ENCODE results near the gene WDR33. TPM values are rescaled to one million over a fixed set of nuclear protein-coding genes. Genes with fewer than 3 reads are reported as not detected.

The WDR33 gene
- total and polyA plus RNA-seq, 2 donors (not counting 3 experiments of a cell fraction or from before 2014, with no cell fraction given), result 16.4 to 52.5 TPM

GRCh38 chr2:127673291-127674069 lies 137.5 kb downstream of the WDR33 start:
- Histone ChIP-seq H3K4me3 (replicated peaks in 1 of 3; ENCODE audit: insufficient read depth in 1 of 3, low read depth in 1 of 3, low read length in 3 of 3) (no peak overlapping the region), H3K27ac (ENCODE audit: insufficient read depth, low read depth, low read length) (no peak overlapping the region), H3K9me3 (replicated peaks; ENCODE audit: control insufficient read depth, insufficient read depth, low read length) (no peaks in the 10 kb centered on the region), H3K9me1 (replicated peaks; ENCODE audit: control insufficient read depth, extremely low read depth, insufficient read depth, low read length) (no peaks in the 10 kb centered on the region), H3K36me3 (ENCODE audit: control insufficient read depth in 2 of 2, extremely low read depth in 1 of 2, insufficient read depth in 2 of 2, low read length in 2 of 2) (no peaks in the 10 kb centered on the region), H4K20me1 (replicated peaks; ENCODE audit: control insufficient read depth, extremely low read depth, insufficient read depth, low read length) (no peaks in the 10 kb centered on the region), H3K79me2 (ENCODE audit: control insufficient read depth, insufficient read depth, low read length) (no peaks in the 10 kb centered on the region), H3K4me1 (ENCODE audit: control insufficient read depth, extremely low read depth, insufficient read depth, low read length) (peaks cover 18% of the 10 kb centered on the region), H3K4me2 (ENCODE audit: insufficient read depth, low read length) (peak overlapping the region; percentile 56), H2AFZ (ENCODE audit: low read depth, low read length) (no peak overlapping the region), H3K27me3 (ENCODE audit: control insufficient read depth in 2 of 2, insufficient read depth in 2 of 2, low read length in 2 of 2) (no peaks in the 10 kb centered on the region), H3K9ac (replicated peaks; ENCODE audit: extremely low read depth, insufficient read depth, low read length) (no peak overlapping the region)
- dilution Hi-C loops (cut with MboI; ENCODE audit: extremely low pct_ligation_motif_present, low sequenced_read_pairs) (no loop called here), intact Hi-C loops (cut with micrococcal nuclease) (loop anchor here (2.0 kb wide), 2 partner anchors 15 to 25 kb away; no protein-coding TSS in a partner anchor)
- CTCF ChIA-PET, result interaction anchor here (1.2 to 5.7 kb wide), 6 partner anchors 9 to 80 kb away, joined by 3 to 151 read pairs (median 38); no protein-coding TSS in a partner anchor
- FAIRE-seq (no peak), DNase-seq (ENCODE audit: low read depth, low spot score) (no peak)
- POLR2A ChIA-PET, result no interaction called here
- no TSS peak for BruUV-seq (replicated peaks)
- TF ChIP-seq CTCF (IDR thresholded peaks at IDR 0.05; ENCODE audit: extremely low read depth in 1 of 2, insufficient read depth in 1 of 2, low read depth in 1 of 2, low read length in 2 of 2) (no peak), FOS (IDR thresholded peaks at IDR 0.05; ENCODE audit: borderline replicate concordance, insufficient read depth, low read length) (no peak), EZH2 (IDR thresholded peaks at IDR 0.05; ENCODE audit: borderline replicate concordance, low read depth, low read length, severe bottlenecking) (no peak), MYC (IDR thresholded peaks at IDR 0.05; ENCODE audit: low read depth, low read length) (no peak), MAX (IDR thresholded peaks at IDR 0.05; ENCODE audit: insufficient read depth, insufficient read length) (no peak), JUN (IDR thresholded peaks at IDR 0.05; ENCODE audit: borderline replicate concordance, insufficient read depth, insufficient read length, low read depth) (no peak), POLR2A (IDR thresholded peaks at IDR 0.05; ENCODE audit: low read depth, low read length) (no peak), POLR2AphosphoS5 (IDR thresholded peaks at IDR 0.05; ENCODE audit: insufficient read depth, low read depth, low read length) (no peak), GATA2 (IDR thresholded peaks at IDR 0.05; ENCODE audit: insufficient read depth, insufficient read length, low read depth, low read length) (no peak)

Data from endothelial cell of umbilical vein (primary cell).